Measurements from ENCODE around the gene FRK. TPM values are rescaled to one million over a fixed set of nuclear protein-coding genes. Genes with fewer than 3 reads are reported as not detected.

Gene FRK
- total and polyA plus RNA-seq, 3 donors from 2014 or later: 1.5 to 3.7 (median 2.5) TPM

DNA sequence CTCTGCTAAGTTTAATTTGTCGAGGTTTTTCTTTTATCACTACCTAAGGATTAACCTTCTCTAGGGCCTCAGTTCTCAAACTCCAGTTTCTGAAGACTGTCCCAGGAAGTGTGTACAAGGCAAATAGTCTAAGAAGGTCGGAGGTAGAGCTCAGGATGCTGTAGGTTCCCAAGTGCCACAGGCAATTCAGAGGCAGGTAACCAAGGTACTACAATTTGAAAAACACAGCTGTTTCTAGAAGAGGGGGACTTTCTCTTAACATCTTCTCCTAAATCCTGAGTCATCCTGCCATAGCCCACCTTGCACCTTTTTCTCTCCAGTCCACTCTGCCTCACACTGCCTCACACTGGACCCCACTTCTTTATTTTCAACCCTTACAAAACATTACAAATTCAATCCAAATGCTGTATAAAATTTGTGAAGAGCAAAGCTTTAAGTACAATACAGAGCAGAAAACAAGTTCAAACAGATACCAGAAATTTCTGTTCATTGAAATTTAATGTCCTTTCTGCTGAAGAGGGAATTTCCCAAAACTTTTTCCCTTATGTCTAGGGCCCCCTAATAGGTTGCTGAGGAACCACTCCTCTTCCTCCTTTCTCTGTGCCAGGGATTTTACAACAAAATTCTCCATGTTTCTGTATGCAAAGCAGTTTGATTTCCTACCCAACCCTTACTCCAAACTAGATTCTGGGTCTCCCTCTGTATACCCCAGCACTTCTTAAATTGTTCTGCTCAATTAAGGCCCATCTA, 43.0 kb downstream of the FRK start:
- intact Hi-C loops (cut with DNase I; ENCODE audit: low total_unique reads): no loop called here
- no peak for DNase-seq
- TF ChIP-seq CTCF (IDR thresholded peaks at IDR 0.05): no peak
- no peak for TF ChIP-seq POLR2A (IDR thresholded peaks at IDR 0.05)
- Histone ChIP-seq H3K27ac (no peak overlapping the region), H3K4me1 (no peaks in the 10 kb centered on the region), H3K27me3 (no peaks in the 10 kb centered on the region), H3K36me3 (ENCODE audit: low read depth, missing control alignments) (no peaks in the 10 kb centered on the region), H3K4me3 (no peak overlapping the region), H3K9me3 (no peaks in the 10 kb centered on the region)
- WGBS, 2 donors: 58 to 71% methylated on average over 2 of the region's 2 CpGs

DNA sequence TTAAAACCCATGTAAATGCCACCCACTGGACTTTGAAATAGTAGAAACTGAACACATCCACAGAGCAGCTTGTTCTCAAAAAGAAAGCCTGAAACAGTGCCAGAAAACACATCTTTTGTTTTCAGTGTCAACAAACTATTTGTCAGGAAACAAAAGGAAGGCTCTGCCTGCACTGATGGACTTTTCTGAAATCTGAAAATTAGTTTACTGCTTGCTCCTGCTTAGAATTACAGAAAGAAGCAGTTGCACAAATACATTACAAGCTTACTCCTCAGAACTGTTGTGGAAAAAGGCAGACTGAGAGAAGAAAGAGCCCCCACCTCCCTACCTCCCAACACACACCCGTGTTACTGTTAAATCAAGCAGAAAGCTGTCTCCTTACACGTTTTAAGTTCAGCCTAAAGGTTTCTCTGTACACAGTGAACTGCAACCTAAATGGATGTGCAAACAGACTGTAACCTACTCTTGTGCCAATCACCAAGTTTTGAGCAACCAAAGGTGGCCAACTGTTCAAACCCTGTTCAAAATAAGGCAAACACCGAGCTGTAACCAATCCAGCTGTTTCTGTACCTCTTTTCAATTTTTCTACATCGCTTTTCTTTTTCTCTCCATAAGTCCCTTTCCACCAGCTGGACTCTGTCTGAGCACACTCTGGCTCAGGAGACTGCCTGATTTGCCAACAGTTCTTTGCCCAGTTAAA, 43.7 kb downstream of the FRK start:
- intact Hi-C loops (cut with DNase I; ENCODE audit: low total_unique reads): no loop called here
- no peaks in the 10 kb centered on the region for H3K27me3 ChIP-seq
- H3K4me3 ChIP-seq: no peak overlapping the region
- TF ChIP-seq POLR2A (IDR thresholded peaks at IDR 0.05) (no peak), CTCF (IDR thresholded peaks at IDR 0.05) (no peak)
- WGBS, 2 donors: 42 to 44% methylated on average over 4 of the region's 4 CpGs
- no peaks in the 10 kb centered on the region for H3K36me3 ChIP-seq (ENCODE audit: low read depth, missing control alignments)
- DNase-seq: no peak
- H3K4me1 ChIP-seq: no peaks in the 10 kb centered on the region
- H3K9me3 ChIP-seq: no peaks in the 10 kb centered on the region
- H3K27ac ChIP-seq: no peak overlapping the region

DNA sequence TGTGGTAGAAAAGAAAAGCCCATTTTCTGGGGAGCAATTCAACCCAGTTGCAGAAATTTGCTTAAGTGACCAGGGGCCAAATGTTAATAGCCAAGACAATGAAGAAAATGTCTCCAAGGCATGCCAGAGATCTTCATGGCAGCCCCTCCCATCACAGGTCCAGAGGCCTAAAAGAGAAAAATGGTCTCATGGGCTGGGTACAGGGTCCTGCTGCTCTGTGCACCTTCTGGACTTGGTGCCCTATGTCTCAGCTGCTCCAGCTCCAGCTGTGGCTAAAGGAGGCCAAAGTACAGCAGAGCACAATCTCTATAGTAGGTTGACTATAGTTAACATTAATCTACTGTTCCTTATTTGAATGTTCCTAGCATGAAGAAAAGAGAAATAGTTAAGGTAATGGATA, 44.7 kb downstream of the FRK start:
- TF ChIP-seq POLR2A (IDR thresholded peaks at IDR 0.05): no peak
- no peak for TF ChIP-seq CTCF (IDR thresholded peaks at IDR 0.05)
- Histone ChIP-seq H3K9me3 (no peaks in the 10 kb centered on the region), H3K27me3 (no peaks in the 10 kb centered on the region), H3K36me3 (ENCODE audit: low read depth, missing control alignments) (no peaks in the 10 kb centered on the region), H3K27ac (no peak overlapping the region), H3K4me3 (no peak overlapping the region), H3K4me1 (no peaks in the 10 kb centered on the region)
- DNase-seq: no peak
- intact Hi-C loops (cut with DNase I; ENCODE audit: low total_unique reads): no loop called here

- Histone ChIP-seq H3K9me3 (no peaks in the 10 kb centered on the region), H3K4me1 (no peaks in the 10 kb centered on the region), H3K4me3 (no peak overlapping the region), H3K36me3 (ENCODE audit: low read depth, missing control alignments) (no peaks in the 10 kb centered on the region), H3K27ac (no peak overlapping the region), H3K27me3 (no peaks in the 10 kb centered on the region)
- no peak for DNase-seq
- TF ChIP-seq CTCF (IDR thresholded peaks at IDR 0.05) (no peak), POLR2A (IDR thresholded peaks at IDR 0.05) (no peak)
- intact Hi-C loops (cut with DNase I; ENCODE audit: low total_unique reads): no loop called here
These were observed 45.1 kb downstream of the FRK start for GRCh38 chr6:116015561-116015960.

GRCh38 chr6:116012951-116013350, 47.7 kb downstream of the FRK start:
- Histone ChIP-seq H3K4me3 (no peak overlapping the region), H3K36me3 (ENCODE audit: low read depth, missing control alignments) (no peaks in the 10 kb centered on the region), H3K4me1 (no peaks in the 10 kb centered on the region), H3K27me3 (no peaks in the 10 kb centered on the region), H3K27ac (no peak overlapping the region), H3K9me3 (no peaks in the 10 kb centered on the region)
- DNase-seq: no peak
- TF ChIP-seq POLR2A (IDR thresholded peaks at IDR 0.05) (no peak), CTCF (IDR thresholded peaks at IDR 0.05) (no peak)
- intact Hi-C loops (cut with DNase I; ENCODE audit: low total_unique reads): no loop called here

All from testis (tissue), 3 donors.